ENCODE data around the gene CALD1. TPM values are rescaled to one million over a fixed set of nuclear protein-coding genes. Genes with fewer than 3 reads are reported as not detected.
A peak's percentile ranks its signal among the peaks of the same experiment; 100 is the strongest.
"Not testable (repeated sequence)": the region's sequence is repeated elsewhere in the genome, so short reads cannot be mapped to it uniquely, and the experiment has no call there.

The CALD1 gene
- total RNA-seq, 2 donors from 2014 or later: 912 to 1,038 TPM

GRCh38 chr7:134966691-134967090 is 187.3 kb downstream of the CALD1 start:
- Histone ChIP-seq H3K27ac (peak overlapping the region; percentile 13 to 48), H3K4me1 (ENCODE audit: control insufficient read depth in 1 of 2, low read depth in 2 of 2) (peaks cover 29 to 54% of the 10 kb centered on the region in 2 donors), H3K9me3 (no peaks in the 10 kb centered on the region), H3K27me3 (replicated peaks; ENCODE audit: insufficient read depth) (no peaks in the 10 kb centered on the region), H3K36me3 (peaks cover 37% of the 10 kb centered on the region), H3K4me3 (no peak overlapping the region)
- no peak for TF ChIP-seq CTCF (IDR thresholded peaks at IDR 0.05)
- DNase-seq (ENCODE audit: low spot score) (no peak), ATAC-seq (ENCODE audit: insufficient number of reproducible peaks, low FRiP score, low read depth) (no peak)

- ATAC-seq (ENCODE audit: insufficient number of reproducible peaks, low FRiP score, low read depth) (no peak), DNase-seq (ENCODE audit: low spot score) (no peak)
- Histone ChIP-seq H3K27ac (no peak overlapping the region), H3K4me3 (no peak overlapping the region), H3K27me3 (replicated peaks; ENCODE audit: insufficient read depth) (no peaks in the 10 kb centered on the region), H3K9me3 (no peaks in the 10 kb centered on the region), H3K36me3 (peaks cover 37% of the 10 kb centered on the region), H3K4me1 (ENCODE audit: control insufficient read depth in 1 of 2, low read depth in 2 of 2) (peaks cover 18 to 39% of the 10 kb centered on the region in 2 donors)
- TF ChIP-seq CTCF (IDR thresholded peaks at IDR 0.05): no peak
Observed at GRCh38 chr7:134968110-134968509, 188.7 kb downstream of the CALD1 start.

GRCh38 chr7:134981645-134982044 is 202.2 kb downstream of the CALD1 start:
- not testable (repeated sequence) for ATAC-seq (ENCODE audit: insufficient number of reproducible peaks, low FRiP score, low read depth)

GRCh38 chr7:134985894-134986362 is 206.5 kb downstream of the CALD1 start:
- H3K27ac ChIP-seq: peak overlapping the region; percentile 78 to 83
- peak overlapping the region; percentile 84 for H3K4me3 ChIP-seq
- no peak for ATAC-seq (ENCODE audit: insufficient number of reproducible peaks, low FRiP score, low read depth)
- H3K36me3 ChIP-seq: no peaks in the 10 kb centered on the region
- DNase-seq (ENCODE audit: low spot score): no peak
- no peak for TF ChIP-seq CTCF (IDR thresholded peaks at IDR 0.05)
- H3K4me1 ChIP-seq (ENCODE audit: control insufficient read depth in 1 of 2, low read depth in 2 of 2): peaks cover 4 to 20% of the 10 kb centered on the region in 2 donors
- no peaks in the 10 kb centered on the region for H3K27me3 ChIP-seq (replicated peaks; ENCODE audit: insufficient read depth)
- no peaks in the 10 kb centered on the region for H3K9me3 ChIP-seq

More at GRCh38 chr7:134981645-134982044, 202.2 kb downstream of the CALD1 start:
- not testable (repeated sequence) for DNase-seq (ENCODE audit: low spot score); H3K27me3 ChIP-seq (replicated peaks; ENCODE audit: insufficient read depth); H3K4me3 ChIP-seq; H3K36me3 ChIP-seq; H3K27ac ChIP-seq; H3K4me1 ChIP-seq (ENCODE audit: control insufficient read depth in 1 of 2, low read depth in 2 of 2)
- H3K9me3 ChIP-seq: peaks cover 15% of the 10 kb centered on the region

- TF ChIP-seq CTCF (IDR thresholded peaks at IDR 0.05): peak; percentile 50
- Histone ChIP-seq H3K36me3 (no peaks in the 10 kb centered on the region), H3K27ac (peak within 1 kb of the TSS; percentile 78 to 83), H3K4me1 (ENCODE audit: control insufficient read depth in 1 of 2, low read depth in 2 of 2) (peaks cover 7 to 27% of the 10 kb centered on the region in 2 donors), H3K9me3 (no peaks in the 10 kb centered on the region), H3K4me3 (peak within 1 kb of the TSS; percentile 84), H3K27me3 (replicated peaks; ENCODE audit: insufficient read depth) (no peaks in the 10 kb centered on the region)
- DNase-seq (ENCODE audit: low spot score) (peak; percentile 93), ATAC-seq (ENCODE audit: insufficient number of reproducible peaks, low FRiP score, low read depth) (peak; percentile 99)
Observed at GRCh38 chr7:134986363-134987251, 207.2 kb downstream of the CALD1 start, which contains the start of gene AGBL3. Gene AGBL3, plus strand, starts transcription at chr7:134986508. Its CDS starts 1,426 bp downstream, at chr7:134987934.
